ENCODE data around the gene EPB41L4B. TPM values are rescaled to one million over a fixed set of nuclear protein-coding genes. Genes with fewer than 3 reads are reported as not detected.
"Not testable (repeated sequence)": the region's sequence is repeated elsewhere in the genome, so short reads cannot be mapped to it uniquely, and the experiment has no call there.

EPB41L4B gene
- total and polyA plus RNA-seq, 2 of the 13 experiments (the other 11 are each of a cell fraction or from before 2014, with no cell fraction given), result 17.6 to 22.1 TPM

- TF ChIP-seq THAP11 (CRISPR knock-in tag; IDR thresholded peaks at IDR 0.05) (no peak), RFXANK (CRISPR knock-in tag; IDR thresholded peaks at IDR 0.05) (no peak)
Measured at GRCh38 chr9:109342878-109343277, 22.0 kb upstream of the EPB41L4B start (continued).

GRCh38 chr9:109341561-109341960 is 20.7 kb upstream of the EPB41L4B start:
- Histone ChIP-seq H3K9ac (ENCODE audit: insufficient read depth, low read depth, low read length) (no peak overlapping the region), H3K4me2 (ENCODE audit: low read depth, low read length) (no peak overlapping the region), H2AFZ (ENCODE audit: low read length) (no peak overlapping the region), H3K4me1 (ENCODE audit: insufficient read depth, low read length) (peaks cover 22% of the 10 kb centered on the region), H3K27ac (ENCODE audit: extremely low read length, insufficient read depth, low read length) (no peak overlapping the region), H3K27me3 (ENCODE audit: control insufficient read depth in 1 of 2, insufficient read depth in 2 of 2, low read length in 2 of 2) (no peaks in the 10 kb centered on the region; a peak in 1 of 5 replicates), H4K20me1 (ENCODE audit: insufficient read depth, low read length) (no peaks in the 10 kb centered on the region), H3K9me3 (ENCODE audit: low read length) (no peaks in the 10 kb centered on the region), H3K79me2 (ENCODE audit: insufficient read depth, low read length) (no peaks in the 10 kb centered on the region), H3K4me3 (replicated peaks in 1 of 3; ENCODE audit: insufficient read depth in 1 of 3, low read depth in 2 of 3, low read length in 3 of 3) (no peak overlapping the region), H3K36me3 (replicated peaks in 1 of 2; ENCODE audit: control insufficient read depth in 1 of 2, insufficient read depth in 2 of 2, low read length in 2 of 2) (no peaks in the 10 kb centered on the region)
- in situ Hi-C loops (cut with HindIII; ENCODE audit: extremely low pct_ligation_motif_present, low pct_unique_long_range_greater_than_20kb), result no loop called here
- WGBS (ENCODE audit: low lambda C conversion rate), result 15% methylated on average over 5 of the region's 6 CpGs
- ChIA-PET CTCF (ENCODE audit: low intra/inter-chr PET ratio, low total read pairs) (no interaction called here), POLR2A (interaction anchor here (1.1 kb wide), 1 partner anchor 14 kb away, joined by 3 read pairs; no protein-coding TSS in a partner anchor)
- DNase-seq (ENCODE audit: low spot score) (no peak), FAIRE-seq (no peak), ATAC-seq (no peak)
- intact Hi-C loops (cut with micrococcal nuclease; ENCODE audit: unreplicated experiment), result no loop called here
- BruUV-seq (replicated peaks), result no TSS peak
- TF ChIP-seq ZNF224 (CRISPR knock-in tag; IDR thresholded peaks at IDR 0.05) (no peak), ZNF143 (CRISPR knock-in tag; IDR thresholded peaks at IDR 0.05) (no peak), FOXA3 (CRISPR knock-in tag; IDR thresholded peaks at IDR 0.05) (no peak), ZZZ3 (CRISPR knock-in tag; IDR thresholded peaks at IDR 0.05; ENCODE audit: borderline replicate concordance) (no peak), ZKSCAN1 (IDR thresholded peaks at IDR 0.05; ENCODE audit: low read length) (no peak), SMAD3 (CRISPR knock-in tag; IDR thresholded peaks at IDR 0.05) (no peak), ZBTB34 (CRISPR knock-in tag; IDR thresholded peaks at IDR 0.05) (no peak), ZNF512B (CRISPR knock-in tag; IDR thresholded peaks at IDR 0.05; ENCODE audit: borderline replicate concordance) (no peak), ZNF317 (CRISPR knock-in tag; IDR thresholded peaks at IDR 0.05) (no peak), TBX3 (IDR thresholded peaks at IDR 0.05; ENCODE audit: borderline replicate concordance) (no peak), GABPA (IDR thresholded peaks at IDR 0.05; ENCODE audit: low read depth, low read length) (no peak), GABPA (CRISPR knock-in tag; IDR thresholded peaks at IDR 0.05; ENCODE audit: low read depth) (no peak), KDM1A (CRISPR knock-in tag; IDR thresholded peaks at IDR 0.05) (no peak)

- H3K27me3 ChIP-seq (ENCODE audit: control insufficient read depth in 1 of 2, insufficient read depth in 2 of 2, low read length in 2 of 2); POLR2A ChIA-PET; H3K79me2 ChIP-seq (ENCODE audit: insufficient read depth, low read length); in situ Hi-C loops (cut with HindIII; ENCODE audit: extremely low pct_ligation_motif_present, low pct_unique_long_range_greater_than_20kb); FAIRE-seq; H3K27ac ChIP-seq (ENCODE audit: extremely low read length, insufficient read depth, low read length); H3K9ac ChIP-seq (ENCODE audit: insufficient read depth, low read depth, low read length); H4K20me1 ChIP-seq (ENCODE audit: insufficient read depth, low read length); H3K36me3 ChIP-seq (replicated peaks in 1 of 2; ENCODE audit: control insufficient read depth in 1 of 2, insufficient read depth in 2 of 2, low read length in 2 of 2); ATAC-seq; H3K4me2 ChIP-seq (ENCODE audit: low read depth, low read length); H3K9me3 ChIP-seq (ENCODE audit: low read length); BruUV-seq (replicated peaks); H2AFZ ChIP-seq (ENCODE audit: low read length); CTCF ChIA-PET (ENCODE audit: low intra/inter-chr PET ratio, low total read pairs); intact Hi-C loops (cut with micrococcal nuclease; ENCODE audit: unreplicated experiment); DNase-seq (ENCODE audit: low spot score); H3K4me3 ChIP-seq (replicated peaks in 1 of 3; ENCODE audit: insufficient read depth in 1 of 3, low read depth in 2 of 3, low read length in 3 of 3): not testable (repeated sequence)
- WGBS (ENCODE audit: low lambda C conversion rate), result 74% methylated on average over 7 of the region's 7 CpGs
- peaks cover 28% of the 10 kb centered on the region for H3K4me1 ChIP-seq (ENCODE audit: insufficient read depth, low read length)
Measured at GRCh38 chr9:109340979-109341378, 20.1 kb upstream of the EPB41L4B start.

Data from HepG2 (cell line).